ENCODE data around the gene ADAMTS2. TPM values are rescaled to one million over a fixed set of nuclear protein-coding genes. Genes with fewer than 3 reads are reported as not detected.

The ADAMTS2 gene
- total RNA-seq, 1 experiment from 2014 or later: 0.60 TPM

DNA sequence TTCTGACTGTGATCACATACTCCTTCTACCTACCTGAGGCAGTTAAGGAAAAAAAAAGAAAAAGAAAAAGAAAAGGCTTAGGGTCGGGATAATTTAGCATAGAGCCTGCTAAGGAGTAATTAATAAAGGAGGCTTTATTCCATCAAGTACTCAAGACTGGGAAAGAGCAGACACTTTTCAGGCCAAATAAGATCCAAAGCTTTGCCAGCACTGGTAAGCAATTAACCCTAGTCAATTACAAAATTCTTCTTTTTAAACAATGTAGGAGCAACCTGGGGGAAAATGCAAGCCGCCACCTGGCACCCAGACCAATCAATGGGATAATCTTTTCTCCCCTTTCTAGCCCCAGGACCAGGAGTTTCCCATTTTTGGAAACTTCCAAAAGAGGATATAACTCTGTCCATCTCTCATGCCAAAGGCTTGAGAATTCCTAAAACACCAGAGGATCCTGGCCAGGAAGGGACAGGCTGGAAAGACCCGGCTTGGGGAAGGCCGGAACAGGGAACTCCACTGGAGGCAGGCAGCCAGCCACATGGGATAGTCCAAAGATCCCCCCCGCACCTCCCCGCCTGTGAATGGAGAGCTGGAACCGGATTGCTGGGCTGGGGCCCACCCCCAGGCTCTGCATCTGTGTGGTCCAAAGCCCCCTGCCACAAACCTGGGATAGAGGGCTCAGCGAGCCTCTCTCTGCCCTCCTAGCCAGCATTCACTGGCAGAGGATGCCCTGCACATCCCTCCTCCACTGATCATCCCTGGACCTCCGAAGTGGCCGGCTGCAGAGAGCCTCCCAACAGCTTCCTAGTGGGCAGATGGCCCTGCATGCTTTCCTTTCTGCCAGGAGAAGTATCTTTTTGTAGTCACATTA lies 167.3 kb downstream of the ADAMTS2 start:
- DNase-seq (ENCODE audit: low read depth): no peak

DNA sequence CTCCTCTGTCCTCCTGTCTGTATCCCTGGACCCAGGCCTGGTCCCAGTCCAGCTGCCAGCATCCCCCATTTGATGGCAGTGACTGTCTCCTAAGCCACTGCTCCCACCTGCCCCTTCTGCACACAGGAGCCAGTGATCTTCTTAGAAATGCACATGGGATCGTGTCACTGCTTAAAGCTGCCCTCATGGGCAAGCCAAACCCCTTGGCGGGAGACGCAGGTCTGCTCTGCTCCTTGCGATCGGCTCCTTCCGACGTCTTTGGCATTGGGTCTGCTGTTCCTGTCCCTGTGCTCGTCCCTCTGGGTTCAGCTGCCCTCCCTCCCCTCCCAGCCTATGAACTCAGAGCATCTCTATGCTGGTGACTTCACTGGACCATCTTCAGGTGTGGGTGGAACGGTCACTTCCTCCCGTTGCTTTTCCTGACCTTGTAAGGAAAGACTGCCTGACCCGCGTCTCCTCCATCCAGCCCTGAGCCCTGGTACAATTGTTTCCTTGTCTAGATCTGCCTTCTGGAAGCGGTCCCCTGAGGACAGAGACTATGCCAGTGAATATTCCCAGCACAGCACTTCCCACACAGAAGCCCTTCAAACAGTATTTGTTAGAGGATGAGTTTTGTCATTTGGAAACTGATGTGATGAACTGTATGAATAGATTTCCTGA lies 168.6 kb downstream of the ADAMTS2 start:
- DNase-seq (ENCODE audit: low read depth): no peak

DNA sequence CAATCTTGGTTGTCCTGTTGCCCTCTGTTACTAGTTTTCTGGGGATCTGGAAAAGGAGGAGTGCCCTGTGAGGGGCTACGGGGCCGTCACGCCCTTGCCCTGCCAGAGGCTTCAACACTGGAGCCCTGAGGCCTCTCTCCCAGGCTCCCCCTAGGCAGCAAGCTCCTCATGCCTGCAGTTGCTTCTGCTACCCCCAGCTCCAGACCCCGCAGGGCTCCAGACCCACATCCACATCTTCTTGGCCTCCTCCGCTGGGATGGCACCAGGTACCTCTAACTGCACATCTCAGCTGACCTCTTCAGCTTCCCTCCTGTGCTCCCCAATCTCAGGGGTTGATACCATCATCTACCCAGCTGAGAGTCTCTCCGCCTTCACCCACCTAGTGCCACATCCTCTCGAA lies 169.1 kb downstream of the ADAMTS2 start:
- DNase-seq (ENCODE audit: low read depth): no peak

DNA sequence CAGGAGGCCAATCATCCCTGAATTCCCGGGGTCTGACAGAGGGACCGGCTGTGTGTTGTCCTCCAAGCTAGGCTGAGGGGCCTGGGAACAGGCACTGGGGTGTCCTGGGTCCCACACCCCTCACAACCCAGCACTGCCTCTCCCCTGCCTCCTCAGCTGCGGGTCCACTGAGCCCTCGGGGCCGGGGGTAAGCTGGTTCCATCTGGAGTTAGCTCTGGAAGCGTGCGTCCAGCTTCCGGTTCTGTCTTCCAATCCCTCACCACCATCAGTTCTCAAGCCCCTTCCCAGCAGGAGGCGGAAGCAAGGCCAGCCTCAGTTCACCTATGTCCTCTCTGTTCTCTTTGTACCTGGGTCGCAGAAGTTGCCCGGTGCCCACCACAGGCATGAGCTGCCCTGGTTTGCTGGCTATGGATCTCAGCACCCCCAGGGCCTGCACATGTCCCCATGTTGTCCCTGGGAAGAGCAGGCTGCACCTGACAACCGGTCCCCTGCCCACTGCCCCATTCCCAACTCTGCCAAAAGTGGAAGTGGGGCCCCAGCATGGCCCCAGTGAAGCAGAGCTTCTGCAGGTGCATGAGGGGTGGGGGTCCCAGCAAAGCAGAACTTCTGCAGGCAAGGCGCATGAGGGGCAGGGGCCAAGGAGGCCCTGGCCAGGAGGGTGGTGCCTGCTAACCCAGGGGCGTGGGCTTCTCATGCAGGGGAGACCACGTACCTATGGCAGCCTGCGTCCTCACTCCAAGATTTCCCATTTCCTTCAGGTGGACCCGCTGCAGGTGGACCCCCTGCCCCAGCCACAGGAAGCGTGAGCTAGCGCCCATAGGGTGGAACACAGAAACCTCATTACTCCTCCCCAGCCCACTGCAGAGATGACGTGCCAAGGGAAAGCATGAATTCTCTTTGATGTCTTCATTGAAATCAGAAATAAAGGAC lies 173.2 kb downstream of the ADAMTS2 start:
- no peak for DNase-seq (ENCODE audit: low read depth)

DNA sequence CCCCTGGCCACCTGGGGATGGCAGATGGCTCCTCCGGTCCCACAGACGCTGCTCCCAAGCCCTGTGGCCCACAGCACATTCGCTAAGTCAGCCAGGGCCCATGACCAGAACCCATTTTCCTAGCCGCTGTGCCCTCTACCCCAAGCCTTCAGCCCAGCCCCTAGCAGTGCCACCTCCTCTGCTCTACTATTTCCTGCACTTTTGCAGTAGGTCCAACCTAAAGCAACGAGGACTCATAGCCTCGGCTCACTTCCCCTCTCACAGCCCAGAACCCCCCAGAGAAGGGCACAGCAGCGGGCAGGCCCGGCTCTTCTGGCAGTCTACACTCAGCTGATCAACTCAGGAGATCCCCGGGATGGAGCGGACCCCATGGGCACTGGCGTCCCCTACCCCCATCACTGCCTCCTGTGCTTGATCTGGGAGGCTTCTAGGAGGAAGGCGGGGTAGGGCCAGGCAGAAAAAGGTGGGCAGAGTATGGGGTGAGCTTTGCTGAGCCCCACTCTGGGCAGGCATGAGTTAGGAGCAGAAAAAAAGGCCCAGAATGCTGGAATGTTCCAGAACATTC lies 173.9 kb downstream of the ADAMTS2 start:
- no peak for DNase-seq (ENCODE audit: low read depth)

DNA sequence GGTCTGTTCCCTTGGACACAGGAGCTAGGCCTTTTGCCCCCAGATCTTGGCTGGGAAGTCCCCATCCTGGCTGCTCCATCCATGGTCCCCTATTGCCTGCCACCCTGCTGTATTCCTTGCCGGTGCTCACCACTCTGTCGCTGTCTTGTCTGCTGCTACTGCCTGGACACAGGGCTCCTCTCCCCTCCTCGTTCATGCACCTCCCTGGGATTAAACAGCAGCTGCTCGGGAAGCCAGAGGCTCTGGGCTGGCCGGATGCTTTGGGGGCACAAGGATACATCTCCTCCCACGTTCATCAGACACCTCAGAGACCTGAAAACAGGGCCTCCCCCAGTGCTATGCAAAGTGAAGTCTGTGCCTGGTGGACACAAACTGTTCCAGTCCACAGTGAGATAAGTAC lies 174.7 kb downstream of the ADAMTS2 start:
- DNase-seq (ENCODE audit: low read depth): no peak

DNA sequence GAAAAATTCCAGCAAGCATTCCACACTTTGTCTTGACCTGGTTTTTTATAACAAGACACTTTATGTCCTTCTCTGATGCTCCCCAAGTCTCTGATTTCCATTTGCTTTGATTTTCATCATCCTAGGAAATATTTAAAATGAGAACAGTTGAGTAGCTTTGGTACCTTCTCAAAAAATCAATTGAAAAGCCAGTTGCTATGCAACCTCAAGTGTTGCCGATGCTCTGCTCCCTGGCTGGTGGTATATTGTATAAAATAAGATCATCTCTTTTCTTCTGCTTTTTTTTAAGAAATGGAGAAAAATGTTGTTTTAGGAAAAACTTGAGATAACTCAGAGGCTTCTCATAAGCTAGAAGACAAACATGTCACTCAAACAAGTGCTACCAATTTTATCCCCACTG lies 175.4 kb downstream of the ADAMTS2 start:
- DNase-seq (ENCODE audit: low read depth): no peak

DNA sequence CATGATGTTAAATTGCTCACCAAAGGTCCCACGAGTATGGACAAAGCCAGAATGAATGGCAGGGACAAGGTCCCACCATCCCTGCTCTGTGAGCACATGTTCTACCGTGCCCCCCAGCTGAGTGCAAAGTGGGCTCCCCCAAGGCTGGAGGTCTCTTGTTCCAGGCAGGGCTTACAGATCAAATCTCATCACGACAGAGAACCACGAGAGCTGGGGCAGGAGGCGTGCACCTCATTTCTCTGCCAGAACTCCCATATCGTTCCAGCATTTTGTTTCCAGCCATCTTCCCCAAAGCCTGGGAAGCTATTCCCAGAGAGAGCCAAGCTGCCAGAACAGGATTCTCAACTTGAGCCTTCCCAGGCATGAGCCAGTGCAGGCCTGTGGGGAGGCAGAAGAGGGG lies 176.6 kb downstream of the ADAMTS2 start:
- no peak for DNase-seq (ENCODE audit: low read depth)

DNA sequence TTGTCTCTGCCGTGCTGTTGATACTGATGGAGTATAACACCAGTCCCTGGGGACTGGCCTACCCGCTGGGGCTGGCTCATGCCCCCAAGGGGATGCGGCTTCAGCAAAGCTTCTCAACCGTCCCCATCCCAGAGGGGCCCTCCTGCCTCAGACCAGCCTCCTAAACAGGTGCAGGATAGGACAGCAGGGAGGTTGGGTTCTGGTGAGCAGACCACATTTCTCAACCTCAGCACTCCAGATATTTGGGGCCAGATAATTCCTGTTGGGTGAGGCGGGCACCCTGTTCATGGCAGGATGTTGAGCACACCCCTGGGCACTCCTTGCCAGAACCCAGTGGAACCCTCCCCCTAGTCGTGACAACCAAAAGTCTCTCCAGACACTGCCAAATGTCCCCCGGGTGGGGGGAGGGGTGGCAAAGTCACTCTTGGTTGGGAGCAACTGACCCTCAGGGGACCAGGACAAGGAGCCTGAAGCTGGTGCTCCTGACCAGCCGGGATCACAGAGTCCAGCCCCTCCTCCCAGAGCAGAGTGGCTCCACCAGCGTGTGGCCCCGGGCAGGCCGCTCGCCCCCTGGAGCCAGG lies 177.3 kb downstream of the ADAMTS2 start:
- DNase-seq (ENCODE audit: low read depth): no peak

DNA sequence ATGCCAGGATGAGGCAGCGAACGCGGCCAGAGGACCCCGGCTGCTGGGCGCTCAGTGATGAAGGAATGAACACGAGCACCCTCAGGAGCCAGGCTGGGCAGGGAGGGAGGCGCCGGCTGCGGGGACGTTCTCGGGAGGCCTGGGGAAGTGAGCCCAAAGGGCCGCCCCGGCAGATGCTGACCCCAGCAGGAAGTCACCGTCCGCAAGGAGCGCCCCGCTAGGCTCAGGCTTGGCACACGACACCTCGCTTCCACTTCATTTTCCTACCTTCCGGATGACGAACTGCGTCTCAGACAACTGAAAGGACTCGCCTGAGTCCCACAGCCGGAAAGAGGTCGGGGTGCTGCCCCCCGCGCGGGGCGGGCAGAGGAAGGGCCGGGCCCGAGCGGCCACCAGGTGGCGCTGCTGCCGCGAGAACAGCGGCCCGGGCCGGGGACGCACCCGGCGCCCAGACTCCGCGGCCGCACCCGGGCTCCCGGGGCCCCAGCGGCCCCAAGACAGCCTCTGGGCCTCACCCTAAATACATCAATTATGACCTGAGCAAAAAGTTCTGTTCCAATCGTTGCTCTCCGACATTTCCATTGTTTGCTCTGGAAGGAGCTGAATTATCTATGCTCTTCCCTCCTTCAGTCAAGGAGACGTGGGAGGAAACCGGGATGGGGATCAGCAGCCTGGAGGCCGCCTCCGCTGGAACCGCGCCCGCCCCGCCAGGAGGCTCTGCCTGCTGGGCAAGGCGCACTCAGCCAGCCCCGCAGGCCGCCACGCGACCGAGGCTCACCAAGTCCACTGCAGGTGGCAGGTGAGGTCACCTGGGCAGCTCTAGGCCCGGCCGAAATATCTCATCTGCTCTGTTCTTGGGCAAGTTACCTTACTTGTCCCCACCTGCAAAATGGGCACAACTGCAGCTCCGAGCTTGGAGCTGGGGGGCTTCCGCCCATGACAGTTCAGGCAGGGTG lies 178.1 kb downstream of the ADAMTS2 start:
- DNase-seq (ENCODE audit: low read depth): peak; percentile 6

DNA sequence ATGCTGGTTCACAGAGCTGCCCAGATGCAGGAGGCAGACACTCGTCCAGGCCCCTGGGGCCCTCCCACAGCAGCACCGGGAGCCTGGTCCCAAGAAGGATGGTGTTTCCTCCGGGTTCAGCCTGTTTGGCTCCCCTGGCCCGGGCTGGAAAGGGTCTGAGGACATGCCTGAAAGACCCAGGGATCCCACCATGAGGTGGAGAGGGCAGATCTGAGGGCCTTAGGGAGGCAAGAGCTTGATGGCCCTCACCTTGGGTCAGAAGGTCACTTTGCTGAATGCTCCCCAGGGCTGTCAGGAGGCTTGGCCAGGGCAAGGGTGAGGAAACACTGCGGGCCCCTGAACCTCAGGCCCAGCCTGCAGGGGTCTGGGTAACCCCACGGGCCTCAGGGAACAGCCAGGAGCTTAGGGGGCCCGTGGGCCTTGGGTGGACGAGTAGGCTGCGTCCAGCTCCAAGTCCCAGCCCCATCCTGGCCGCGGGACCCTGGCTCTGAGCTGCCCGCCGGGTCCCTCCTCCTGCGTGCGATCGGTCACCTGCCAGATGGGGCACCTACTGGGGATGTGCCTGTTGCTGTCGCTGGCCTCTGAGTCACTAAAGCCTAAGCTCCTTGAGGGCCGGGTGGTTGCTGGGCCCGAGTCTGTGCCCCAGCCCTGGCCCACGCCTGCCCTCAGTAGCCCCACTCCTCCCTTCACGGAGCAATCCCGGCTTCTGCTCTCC lies 178.9 kb downstream of the ADAMTS2 start:
- no peak for DNase-seq (ENCODE audit: low read depth)

DNA sequence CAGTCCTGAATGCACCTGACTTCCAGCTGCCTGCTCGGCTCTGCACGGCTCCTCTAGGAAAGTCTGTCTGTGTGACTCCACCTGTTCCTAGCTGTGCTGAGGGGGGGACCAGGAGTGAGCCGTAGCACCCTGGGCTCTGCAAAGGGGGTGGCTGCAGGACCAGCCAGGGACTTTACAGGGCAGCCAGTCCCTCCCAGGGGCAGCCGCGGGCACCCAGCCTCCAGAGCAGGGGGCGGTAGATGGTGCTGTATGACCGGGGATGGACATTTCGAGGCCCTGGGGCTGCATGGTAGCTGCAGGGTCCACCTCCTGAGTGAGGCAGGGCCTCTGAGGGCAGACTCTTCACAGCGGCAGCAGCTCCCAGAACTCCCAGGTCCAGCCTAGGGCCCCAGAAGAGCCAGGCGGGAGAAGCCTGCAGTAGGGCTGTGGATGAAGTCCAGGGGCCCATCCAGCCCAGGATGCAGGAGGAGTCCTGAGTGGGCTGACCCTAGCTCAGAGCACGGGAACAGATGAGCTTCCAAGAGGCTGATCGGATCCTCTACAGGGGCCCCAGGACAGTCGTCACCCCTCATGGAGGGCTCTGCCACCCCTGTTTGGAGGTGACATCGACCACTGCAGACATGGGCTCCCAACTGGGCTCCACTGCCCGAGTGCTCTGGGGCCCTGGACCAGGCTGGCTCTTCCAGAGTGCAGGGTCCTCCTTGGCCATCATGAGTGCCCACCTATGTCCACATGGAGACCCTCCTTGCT lies 179.7 kb downstream of the ADAMTS2 start:
- DNase-seq (ENCODE audit: low read depth): no peak

DNA sequence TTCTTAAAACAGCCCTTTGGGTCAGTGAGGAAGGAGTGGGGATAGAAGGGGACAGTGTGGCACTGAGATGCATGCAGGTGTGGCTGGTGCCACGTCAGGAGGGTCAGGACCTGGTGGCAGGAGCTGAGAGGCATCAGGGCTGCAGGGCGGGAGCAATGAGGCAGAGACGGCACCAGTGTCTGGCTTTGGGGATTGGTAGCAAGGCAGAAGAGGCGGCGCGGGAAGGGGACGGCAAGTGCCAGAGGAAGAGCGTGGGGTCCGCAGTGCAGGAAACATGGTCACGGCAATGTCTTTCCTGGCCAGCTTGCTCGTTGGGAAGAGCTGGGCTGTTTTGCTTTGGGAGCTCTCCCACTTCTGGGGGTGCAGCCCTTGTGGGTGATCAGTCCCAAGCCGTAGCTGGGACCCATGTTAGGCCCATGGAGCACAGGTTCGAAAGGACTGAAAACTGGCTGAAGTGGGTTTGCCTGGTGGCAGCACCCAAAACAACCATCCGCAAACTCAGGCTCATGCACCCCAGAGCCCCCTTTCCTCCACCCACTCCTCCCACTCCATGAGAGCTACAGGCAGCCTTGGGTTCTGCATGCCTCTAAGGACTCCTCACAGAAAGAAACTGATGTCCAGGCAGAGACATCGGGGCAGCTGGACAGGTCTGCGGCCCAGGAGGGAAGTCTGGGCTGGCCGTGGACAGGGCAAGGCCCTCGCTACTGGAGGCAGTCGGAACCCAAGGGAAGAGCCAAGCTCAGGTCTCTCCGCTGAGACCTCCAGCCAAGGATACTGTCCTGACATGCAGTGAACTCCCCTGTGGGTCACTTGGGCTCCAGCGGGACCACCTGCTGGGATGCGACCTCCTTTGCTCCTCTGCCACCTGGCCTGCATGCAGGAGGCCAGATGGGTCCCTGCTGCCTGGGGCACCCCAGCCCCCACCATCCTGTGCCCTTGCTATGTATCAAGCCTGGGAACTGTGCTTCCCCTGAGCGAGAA lies 180.6 kb downstream of the ADAMTS2 start:
- DNase-seq (ENCODE audit: low read depth): no peak

DNA sequence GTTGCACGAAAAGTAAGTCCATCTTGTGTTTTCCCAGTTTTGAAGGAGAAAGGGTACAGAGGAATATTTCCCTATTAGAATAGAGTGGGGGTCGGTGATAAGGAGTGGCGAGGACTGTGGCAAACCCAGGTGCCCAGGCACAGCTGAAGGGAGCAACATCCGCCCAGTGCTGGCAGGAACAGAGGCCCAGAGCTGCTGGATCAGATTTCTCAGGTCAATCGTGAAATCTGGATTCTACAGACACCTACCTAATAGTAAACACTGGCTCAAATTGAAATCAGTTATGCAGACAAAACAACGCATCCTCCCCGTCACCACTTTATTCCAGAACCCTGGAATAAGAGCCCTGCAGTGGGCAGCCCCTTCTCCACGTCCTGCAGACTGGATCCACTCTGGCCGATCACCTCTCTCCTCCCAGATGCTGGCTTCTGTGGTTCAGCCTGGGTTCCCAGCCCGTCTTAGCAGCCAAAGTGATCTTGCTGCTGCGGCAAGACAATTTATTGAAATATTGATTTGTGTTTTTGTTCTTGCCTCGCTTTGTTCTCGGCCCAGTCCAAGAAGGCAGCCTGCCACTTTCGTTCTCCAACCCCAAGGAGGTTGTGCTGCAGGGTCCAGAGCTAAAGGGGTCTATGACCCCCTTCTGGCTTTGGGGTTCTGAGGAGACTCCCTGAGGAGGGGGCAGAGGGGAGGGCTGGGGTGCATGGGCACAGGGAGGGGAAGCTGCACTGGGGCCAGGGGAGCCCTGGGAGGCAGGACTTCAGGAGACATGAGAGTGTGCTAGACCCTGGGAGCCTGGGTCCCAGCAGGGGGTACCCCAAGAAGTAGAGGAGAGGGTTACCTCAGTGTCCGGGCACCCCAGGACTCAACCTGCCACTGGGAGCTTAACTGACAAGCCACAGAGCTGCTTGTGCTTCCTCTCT lies 181.8 kb downstream of the ADAMTS2 start:
- no peak for DNase-seq (ENCODE audit: low read depth)

DNA sequence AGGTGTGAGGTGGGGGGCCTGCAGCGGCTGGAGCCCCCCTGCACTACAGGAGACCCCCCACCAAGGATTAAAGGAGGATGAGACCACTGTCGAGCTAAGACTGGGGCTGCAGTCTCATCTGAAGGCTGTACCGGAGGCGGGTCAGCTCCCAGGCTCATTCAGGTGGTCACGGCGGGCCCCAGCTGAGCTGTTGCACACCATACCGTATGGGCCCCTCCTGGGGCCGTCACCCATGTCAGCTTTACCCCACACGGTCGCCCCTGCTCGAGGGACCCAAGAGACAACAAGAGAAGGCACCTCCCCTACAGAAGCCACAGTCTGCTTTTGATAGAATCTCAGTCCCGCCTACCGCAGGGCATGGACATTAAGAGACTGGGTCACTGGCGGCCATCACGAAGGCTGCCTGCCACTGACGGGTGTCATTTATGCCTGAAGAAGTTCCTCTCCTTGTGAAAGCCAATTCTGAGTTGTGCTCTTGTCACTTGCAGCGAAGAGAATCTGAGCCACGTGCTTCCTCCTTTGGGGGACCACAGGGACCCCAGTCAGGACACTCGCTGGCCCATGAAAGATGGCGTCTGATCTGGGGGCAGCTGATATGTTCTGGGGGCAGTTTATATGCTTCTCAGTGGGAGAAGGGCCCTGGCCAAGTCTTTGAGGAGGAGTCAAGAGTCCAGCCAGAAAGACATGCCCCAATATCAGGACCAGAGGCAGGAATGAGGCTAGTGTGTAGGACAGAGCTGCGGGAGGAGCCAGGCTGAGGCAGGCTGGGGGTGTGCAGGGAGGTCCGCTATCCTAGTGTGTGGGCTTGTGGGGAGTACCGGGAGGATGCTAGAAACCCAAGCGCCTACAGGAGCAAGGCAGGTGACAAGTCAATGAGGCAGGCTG lies 182.7 kb downstream of the ADAMTS2 start:
- no peak for DNase-seq (ENCODE audit: low read depth)

DNA sequence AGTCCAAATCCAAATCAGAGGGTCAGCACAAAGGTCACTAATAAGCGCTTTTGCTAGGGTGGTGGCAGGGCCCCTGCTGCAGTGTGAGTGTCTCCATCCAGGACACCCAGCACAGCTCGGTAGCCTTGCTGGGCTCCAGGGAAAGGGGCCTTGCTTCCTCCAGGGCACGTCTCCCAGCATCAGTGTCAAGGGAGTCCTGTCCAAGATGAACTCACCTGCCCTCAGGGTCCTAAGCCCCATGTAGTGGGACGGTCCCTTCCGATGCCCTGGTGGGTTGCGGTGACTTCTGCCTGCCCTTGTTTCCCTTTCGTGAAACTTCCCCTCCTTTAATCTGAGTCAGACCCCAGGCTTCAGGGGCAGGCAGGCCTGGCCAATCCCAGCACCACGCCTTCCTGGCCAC lies 183.4 kb downstream of the ADAMTS2 start:
- no peak for DNase-seq (ENCODE audit: low read depth)

Measured in RPMI7951 (cell line).